HFF-Myc (cell line): ENCODE data around the gene ARHGAP21.

ENCODE experiments used
- DNase-seq: peaks from one replicate; pipeline ENCODE4 v3.0.0-alpha.2; 2011; ENCODE audit warnings: low read depth; ENCODE audit errors: extremely low read depth
- H3K4me3 ChIP-seq: replicated peaks from 2 replicates; pipeline ENCODE4 v1.5.1; 2011; ENCODE audit warnings: low read depth, mild to moderate bottlenecking, control low read depth, low read length
- CTCF ChIP-seq: IDR thresholded peaks from 2 replicates; pipeline ENCODE4 v1.5.1; 2012; ENCODE audit warnings: mild to moderate bottlenecking, low read depth, low read length, control low read depth; ENCODE audit errors: missing control alignments

The ARHGAP21 gene

DNA sequence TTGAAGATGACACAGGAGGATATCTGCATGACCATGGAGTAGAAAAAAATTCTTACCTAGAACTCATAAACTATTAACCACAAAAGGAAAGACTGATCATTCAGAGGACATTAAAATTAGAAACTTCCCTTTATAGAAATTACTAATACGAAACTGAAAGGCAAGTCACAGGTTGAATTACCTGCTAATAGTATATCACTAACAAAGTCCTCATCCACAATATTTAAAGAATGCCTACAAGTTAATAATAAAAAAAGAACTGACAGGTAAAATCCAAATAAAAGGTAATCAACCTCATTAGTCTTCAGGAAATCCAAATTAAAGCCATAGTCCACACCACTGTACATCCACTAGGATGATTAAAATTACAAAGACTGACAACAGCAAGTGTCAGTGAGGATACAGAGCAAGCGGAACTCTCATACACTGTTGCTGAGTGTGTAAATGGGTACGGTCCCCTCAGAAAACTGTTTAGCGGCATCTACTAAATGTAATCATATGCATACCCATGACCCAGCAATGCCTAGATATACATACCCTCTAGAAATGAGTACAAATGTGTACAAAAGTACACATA lies 71.2 kb downstream of the ARHGAP21 start:
- TF ChIP-seq CTCF: no peak
- DNase-seq: no peak
- H3K4me3 ChIP-seq: no peak overlapping the region

DNA sequence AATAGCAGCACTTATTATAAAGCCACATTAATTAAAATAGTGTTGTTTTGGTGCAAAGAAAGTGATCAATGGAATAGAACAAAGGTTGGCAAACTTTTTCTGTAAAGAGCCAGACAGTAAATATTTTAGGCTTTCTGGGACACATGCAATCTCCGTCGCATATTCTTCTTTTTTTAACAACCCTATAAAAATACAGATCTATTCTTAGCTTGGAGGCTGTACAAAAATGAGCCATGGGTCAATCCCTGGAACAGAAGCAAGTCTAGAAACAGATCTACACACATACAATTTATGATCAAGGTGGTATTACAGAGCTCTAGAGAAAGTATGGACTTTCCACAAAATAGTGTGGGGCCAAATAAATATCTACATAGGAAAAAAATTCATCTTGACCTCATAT lies 71.8 kb downstream of the ARHGAP21 start:
- no peak overlapping the region for H3K4me3 ChIP-seq
- no peak for DNase-seq
- TF ChIP-seq CTCF: no peak

DNA sequence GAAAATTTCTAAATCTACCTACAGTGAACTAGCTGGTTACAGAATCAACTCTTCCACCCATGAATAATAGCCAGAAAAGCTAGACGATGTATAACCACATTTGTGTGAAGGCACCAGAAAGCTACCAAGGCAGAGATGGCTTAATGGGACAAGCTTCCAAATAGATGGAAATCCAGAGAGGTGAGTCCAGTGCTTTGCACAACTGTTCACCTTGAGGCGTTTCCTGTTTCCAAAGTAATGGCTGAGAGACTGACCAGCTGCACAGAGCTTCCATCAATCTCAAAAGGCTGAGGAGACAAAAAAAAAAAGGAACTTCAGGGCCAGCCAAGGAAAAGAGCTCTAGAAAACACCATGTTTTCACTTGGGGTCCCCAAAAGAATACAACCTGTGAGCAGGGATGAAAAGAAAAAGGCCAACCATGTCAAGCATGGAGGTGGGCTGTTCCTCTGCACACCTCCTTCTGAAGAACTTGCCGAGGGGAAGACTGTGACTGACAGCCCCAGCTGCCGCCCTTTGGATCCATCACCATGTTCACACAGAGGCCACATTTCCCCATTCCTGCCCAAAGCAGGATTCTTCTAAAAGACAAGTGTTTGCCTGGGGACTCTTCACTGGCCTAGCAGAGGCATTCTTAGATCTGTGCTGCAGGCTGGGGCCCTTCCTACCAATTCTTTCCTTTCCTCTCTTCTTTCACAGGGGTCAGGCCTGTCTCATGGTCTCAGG lies 72.9 kb downstream of the ARHGAP21 start:
- no peak for DNase-seq
- no peak overlapping the region for H3K4me3 ChIP-seq
- no peak for TF ChIP-seq CTCF

GRCh38 chr10:24645784-24646183 lies 77.9 kb downstream of the ARHGAP21 start:
- no peak for DNase-seq
- no peak for TF ChIP-seq CTCF
- no peak overlapping the region for H3K4me3 ChIP-seq

GRCh38 chr10:24645022-24645421 lies 78.7 kb downstream of the ARHGAP21 start:
- TF ChIP-seq CTCF: no peak
- DNase-seq: no peak
- no peak overlapping the region for H3K4me3 ChIP-seq

GRCh38 chr10:24643679-24644209 lies 79.9 kb downstream of the ARHGAP21 start:
- H3K4me3 ChIP-seq: no peak overlapping the region
- DNase-seq: no peak
- TF ChIP-seq CTCF: no peak
